Measurements from ENCODE around the gene NPR1.
"Not testable (repeated sequence)": the region's sequence is repeated elsewhere in the genome, so short reads cannot be mapped to it uniquely, and the experiment has no call there.

Gene NPR1

DNA sequence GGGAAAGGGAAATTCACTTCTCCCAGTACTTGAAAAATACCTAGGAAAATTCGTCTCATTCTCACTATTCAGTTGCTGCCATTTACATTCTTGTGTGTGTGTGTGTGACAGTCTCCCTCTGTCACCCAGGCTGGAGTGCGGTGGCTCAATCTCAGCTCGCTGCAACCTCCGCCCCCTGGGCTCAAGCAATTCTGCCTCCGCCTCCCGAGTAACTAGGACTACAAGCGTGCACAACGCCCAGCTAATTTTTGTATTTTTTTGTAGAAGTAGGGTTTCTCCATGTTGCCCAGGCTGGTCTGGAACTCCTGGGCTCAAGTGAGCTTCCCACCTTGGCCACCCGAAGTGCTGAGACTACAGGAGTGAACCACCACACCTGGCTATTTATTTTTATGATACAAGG lies 18.8 kb upstream of the NPR1 start:
- TF ChIP-seq, protein P1, sequence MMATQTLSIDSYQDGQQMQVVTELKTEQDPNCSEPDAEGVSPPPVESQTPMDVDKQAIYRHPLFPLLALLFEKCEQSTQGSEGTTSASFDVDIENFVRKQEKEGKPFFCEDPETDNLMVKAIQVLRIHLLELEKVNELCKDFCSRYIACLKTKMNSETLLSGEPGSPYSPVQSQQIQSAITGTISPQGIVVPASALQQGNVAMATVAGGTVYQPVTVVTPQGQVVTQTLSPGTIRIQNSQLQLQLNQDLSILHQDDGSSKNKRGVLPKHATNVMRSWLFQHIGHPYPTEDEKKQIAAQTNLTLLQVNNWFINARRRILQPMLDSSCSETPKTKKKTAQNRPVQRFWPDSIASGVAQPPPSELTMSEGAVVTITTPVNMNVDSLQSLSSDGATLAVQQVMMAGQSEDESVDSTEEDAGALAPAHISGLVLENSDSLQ (IDR thresholded peaks at IDR 0.05) = no peak
- TF ChIP-seq SP1 (IDR thresholded peaks at IDR 0.05) = no peak
- TF ChIP-seq CTBP1 (IDR thresholded peaks at IDR 0.05; ENCODE audit: borderline replicate concordance) = no peak
- no peak for TF ChIP-seq L3MBTL2 (conservative IDR thresholded peaks at IDR 0.05)
- TF ChIP-seq FOXM1 (IDR thresholded peaks at IDR 0.05; ENCODE audit: borderline replicate concordance) = no peak
- TF ChIP-seq NFRKB (IDR thresholded peaks at IDR 0.05) = no peak
- no peak for TF ChIP-seq FOXA1 (IDR thresholded peaks at IDR 0.05)
- TF ChIP-seq LEF1 (IDR thresholded peaks at IDR 0.05; ENCODE audit: borderline replicate concordance) = no peak
- no peak for TF ChIP-seq TARDBP (IDR thresholded peaks at IDR 0.05)
- no peak for TF ChIP-seq FOXK2 (IDR thresholded peaks at IDR 0.05)
- TF ChIP-seq ZNF384 (IDR thresholded peaks at IDR 0.05) = no peak
- no peak for TF ChIP-seq BHLHE40 (IDR thresholded peaks at IDR 0.05; ENCODE audit: borderline replicate concordance)
- TF ChIP-seq SUZ12 (IDR thresholded peaks at IDR 0.05) = no peak
- TF ChIP-seq HDGF (IDR thresholded peaks at IDR 0.05; ENCODE audit: borderline replicate concordance) = no peak
- no peak for TF ChIP-seq ELF4 (IDR thresholded peaks at IDR 0.05)
- no peak for TF ChIP-seq ARNT (IDR thresholded peaks at IDR 0.05)
- no peak for DNase-seq (ENCODE audit: extremely low spot score)
- POLR2A ChIA-PET = interaction anchor here (0.7 to 4.1 kb wide), 8 partner anchors 8 to 331 kb away, joined by 3 to 41 read pairs (median 4); partner anchors contain the start of genes CHTOP, ILF2 and S100A13
- CTCF ChIA-PET = interaction anchor here (1.3 kb wide), 1 partner anchor 149 kb away, joined by 5 read pairs; no protein-coding TSS in a partner anchor

- no peak for DNase-seq (ENCODE audit: extremely low spot score)
- POLR2A ChIA-PET = interaction anchor here (0.7 to 4.1 kb wide), 2 partner anchors 27 to 84 kb away, joined by 3 to 41 read pairs; partner anchors contain the start of gene CHTOP
- CTCF ChIA-PET = interaction anchor here (1.2 kb wide), 1 partner anchor 10 kb away, joined by 4 read pairs; the partner anchor contains the start of gene ILF2
- no peak for TF ChIP-seq ZNF384 (IDR thresholded peaks at IDR 0.05)
- no peak for TF ChIP-seq BHLHE40 (IDR thresholded peaks at IDR 0.05; ENCODE audit: borderline replicate concordance)
- TF ChIP-seq L3MBTL2 (conservative IDR thresholded peaks at IDR 0.05) = no peak
- TF ChIP-seq ELF4 (IDR thresholded peaks at IDR 0.05) = no peak
- no peak for TF ChIP-seq SP1 (IDR thresholded peaks at IDR 0.05)
- TF ChIP-seq FOXA1 (IDR thresholded peaks at IDR 0.05) = no peak
- no peak for TF ChIP-seq NFRKB (IDR thresholded peaks at IDR 0.05)
- no peak for TF ChIP-seq HDGF (IDR thresholded peaks at IDR 0.05; ENCODE audit: borderline replicate concordance)
- TF ChIP-seq ARNT (IDR thresholded peaks at IDR 0.05) = no peak
- no peak for TF ChIP-seq TARDBP (IDR thresholded peaks at IDR 0.05)
Observed at GRCh38 chr1:153661111-153661708, 17.3 kb upstream of the NPR1 start.

- no peak for TF ChIP-seq ELF4 (IDR thresholded peaks at IDR 0.05)
- no peak for TF ChIP-seq CTBP1 (IDR thresholded peaks at IDR 0.05; ENCODE audit: borderline replicate concordance)
- CTCF ChIA-PET = no interaction called here
- POLR2A ChIA-PET = interaction anchor here (1.2 kb wide), 1 partner anchor 14 kb away, joined by 4 read pairs; no protein-coding TSS in a partner anchor
- DNase-seq (ENCODE audit: extremely low spot score) = no peak
Observed at GRCh38 chr1:153662269-153662668, 16.2 kb upstream of the NPR1 start.

DNA sequence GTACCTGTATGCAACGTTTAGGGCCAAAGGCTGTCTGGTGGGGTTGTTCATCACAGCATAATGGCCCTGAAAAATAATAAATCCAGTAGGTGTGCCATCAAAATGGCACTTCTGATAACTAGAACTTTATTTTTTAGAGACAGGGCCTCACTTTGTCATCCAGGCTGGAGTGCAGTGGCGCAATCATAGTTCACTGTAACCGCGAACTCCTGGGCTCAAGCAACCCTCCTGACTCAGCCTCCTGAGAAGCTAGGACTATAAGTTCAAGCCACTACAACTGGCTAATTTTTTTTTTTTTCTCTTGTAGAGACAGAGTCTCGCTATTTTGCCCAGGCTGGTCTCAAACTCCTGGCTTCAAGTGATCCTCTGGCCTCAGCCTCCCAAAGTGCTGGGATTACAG lies 15.3 kb upstream of the NPR1 start:
- ChIA-PET CTCF (interaction anchor here (0.6 kb wide), 1 partner anchor 9 kb away, joined by 9 read pairs; no protein-coding TSS in a partner anchor), POLR2A (no interaction called here)
- no peak for DNase-seq (ENCODE audit: extremely low spot score)
- TF ChIP-seq CTBP1 (IDR thresholded peaks at IDR 0.05; ENCODE audit: borderline replicate concordance) (no peak), ZNF384 (IDR thresholded peaks at IDR 0.05) (no peak), FOXA1 (IDR thresholded peaks at IDR 0.05) (no peak), ARNT (IDR thresholded peaks at IDR 0.05) (no peak), BHLHE40 (IDR thresholded peaks at IDR 0.05; ENCODE audit: borderline replicate concordance) (no peak), L3MBTL2 (conservative IDR thresholded peaks at IDR 0.05) (no peak), ELF4 (IDR thresholded peaks at IDR 0.05) (no peak)

DNA sequence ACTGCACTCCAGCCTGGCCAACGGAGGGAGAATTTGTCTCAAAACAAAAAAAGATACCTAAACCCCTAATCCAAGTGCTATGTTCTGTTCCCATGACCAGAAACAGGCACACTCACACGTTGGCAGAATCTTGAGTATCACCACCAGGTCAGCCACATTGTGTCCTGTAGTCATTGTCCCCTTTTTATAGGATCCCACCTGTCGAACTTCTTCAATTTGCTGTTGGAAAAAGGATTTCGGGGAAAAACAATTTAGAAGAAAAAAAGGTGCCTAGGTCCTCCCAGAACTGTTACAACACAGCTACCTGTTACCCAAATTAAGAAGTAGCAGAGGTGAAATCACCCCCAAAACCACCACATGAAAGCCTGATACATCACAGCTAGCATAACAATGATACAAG lies 11.0 kb upstream of the NPR1 start:
- ChIA-PET CTCF (no interaction called here), POLR2A (interaction anchor here (0.7 to 1.7 kb wide), 6 partner anchors 8 to 101 kb away, joined by 3 to 5 read pairs (median 4); partner anchors contain the start of gene INTS3)
- no peak for TF ChIP-seq SUZ12 (IDR thresholded peaks at IDR 0.05)
- TF ChIP-seq LEF1 (IDR thresholded peaks at IDR 0.05; ENCODE audit: borderline replicate concordance) = no peak
- TF ChIP-seq SP1 (IDR thresholded peaks at IDR 0.05) = no peak
- no peak for TF ChIP-seq TARDBP (IDR thresholded peaks at IDR 0.05)
- no peak for TF ChIP-seq ELF4 (IDR thresholded peaks at IDR 0.05)
- DNase-seq (ENCODE audit: extremely low spot score) = no peak

DNA sequence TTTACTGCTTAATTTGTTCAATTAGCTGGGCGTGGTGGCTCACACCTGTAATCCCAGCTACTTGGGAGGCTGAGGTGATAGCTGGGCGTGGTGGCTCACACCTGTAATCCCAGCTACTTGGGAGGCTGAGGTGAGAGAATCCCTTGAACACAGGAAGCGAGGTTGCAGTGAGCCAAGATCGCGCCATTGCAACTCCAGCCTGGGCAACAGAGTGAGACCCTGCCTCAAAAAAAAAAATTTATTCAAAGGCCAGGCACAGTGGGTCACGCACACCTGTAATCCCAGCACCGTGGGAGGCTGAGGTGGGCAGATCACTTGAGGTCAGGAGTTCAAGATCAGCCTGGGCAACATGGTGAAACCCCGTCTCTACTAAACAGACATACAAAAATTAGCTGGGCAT lies 9.8 kb upstream of the NPR1 start:
- DNase-seq (ENCODE audit: extremely low spot score); CTCF ChIA-PET: not testable (repeated sequence)
- POLR2A ChIA-PET = interaction anchor here (1.1 to 1.6 kb wide), 3 partner anchors 9 to 59 kb away, joined by 4 to 5 read pairs (median 4); partner anchors contain the start of gene INTS3

GRCh38 chr1:153669606-153670005 lies 8.9 kb upstream of the NPR1 start:
- DNase-seq (ENCODE audit: extremely low spot score) = no peak
- POLR2A ChIA-PET = interaction anchor here (0.6 kb wide), 1 partner anchor 26 kb away, joined by 3 read pairs; no protein-coding TSS in a partner anchor
- TF ChIP-seq L3MBTL2 (conservative IDR thresholded peaks at IDR 0.05) = no peak
- TF ChIP-seq ARNT (IDR thresholded peaks at IDR 0.05) = no peak
- no peak for TF ChIP-seq FOXK2 (IDR thresholded peaks at IDR 0.05)
- no peak for TF ChIP-seq TARDBP (IDR thresholded peaks at IDR 0.05)
- TF ChIP-seq ELF4 (IDR thresholded peaks at IDR 0.05) = no peak
- no peak for TF ChIP-seq SUZ12 (IDR thresholded peaks at IDR 0.05)
- TF ChIP-seq FOXM1 (IDR thresholded peaks at IDR 0.05; ENCODE audit: borderline replicate concordance) = no peak
- TF ChIP-seq FOXA1 (IDR thresholded peaks at IDR 0.05) = no peak
- TF ChIP-seq SP1 (IDR thresholded peaks at IDR 0.05) = no peak
- TF ChIP-seq HDGF (IDR thresholded peaks at IDR 0.05; ENCODE audit: borderline replicate concordance) = no peak
- no peak for TF ChIP-seq LEF1 (IDR thresholded peaks at IDR 0.05; ENCODE audit: borderline replicate concordance)
- TF ChIP-seq CTBP1 (IDR thresholded peaks at IDR 0.05; ENCODE audit: borderline replicate concordance) = no peak
- CTCF ChIA-PET = no interaction called here

Measured in HEK293T (cell line).